CD4-positive, alpha-beta T cell treated with Interleukin-4 for 1 hour (primary cell): Measurements from ENCODE around the gene PLPPR4.
"Not testable (repeated sequence)": the region's sequence is repeated elsewhere in the genome, so short reads cannot be mapped to it uniquely, and the experiment has no call there.

Experiments used
- DNase-seq, 2 donors: peaks; one replicate each; pipeline ENCODE4 v3.0.0-alpha.2; 2020 to 2022

The PLPPR4 gene

DNA sequence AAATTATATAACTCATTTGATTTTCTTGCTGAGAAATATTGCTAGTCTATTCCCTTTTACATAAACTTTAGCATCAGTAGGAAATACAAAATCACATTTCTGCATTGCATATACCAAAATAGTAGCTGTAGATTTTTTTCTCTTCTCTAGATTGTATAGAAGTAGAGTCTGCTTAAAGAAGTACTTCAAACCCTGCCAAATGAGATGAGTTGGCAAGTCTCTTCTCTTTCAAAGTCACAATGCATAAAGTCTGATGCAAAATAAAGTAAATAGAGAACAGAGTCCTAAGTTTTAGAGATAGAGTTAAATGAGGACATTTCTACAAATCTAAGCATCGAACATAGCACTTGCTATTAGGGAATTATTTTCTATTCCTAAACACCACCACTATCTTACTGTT is 6.4 kb downstream of the PLPPR4 start:
- no peak for DNase-seq

- no peak for DNase-seq
These were observed 7.0 kb downstream of the PLPPR4 start for GRCh38 chr1:99271249-99271648.

GRCh38 chr1:99277066-99277465 is 12.8 kb downstream of the PLPPR4 start:
- DNase-seq, result no peak

DNA sequence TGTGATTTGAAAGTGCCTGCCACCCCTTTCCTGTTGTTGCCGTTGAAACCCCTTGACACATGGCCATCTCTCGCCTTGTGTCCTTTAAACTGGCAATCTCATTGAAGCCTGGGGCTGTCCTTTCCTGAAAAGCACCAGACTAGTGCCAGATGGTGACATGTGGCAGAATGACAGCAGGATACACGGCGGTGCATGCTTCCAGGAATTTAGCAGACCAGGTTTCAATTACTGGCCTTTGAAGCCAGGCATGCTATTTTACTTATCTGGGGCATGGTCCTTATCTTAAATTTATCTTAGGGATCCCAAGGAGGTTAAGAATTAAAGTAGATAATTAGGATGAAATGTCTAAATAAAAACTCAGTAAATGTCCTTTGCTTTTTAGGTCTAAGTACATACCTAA is 15.2 kb downstream of the PLPPR4 start:
- DNase-seq, result no peak

- DNase-seq, result no peak
These were observed 16.8 kb downstream of the PLPPR4 start for GRCh38 chr1:99281105-99281504.

DNA sequence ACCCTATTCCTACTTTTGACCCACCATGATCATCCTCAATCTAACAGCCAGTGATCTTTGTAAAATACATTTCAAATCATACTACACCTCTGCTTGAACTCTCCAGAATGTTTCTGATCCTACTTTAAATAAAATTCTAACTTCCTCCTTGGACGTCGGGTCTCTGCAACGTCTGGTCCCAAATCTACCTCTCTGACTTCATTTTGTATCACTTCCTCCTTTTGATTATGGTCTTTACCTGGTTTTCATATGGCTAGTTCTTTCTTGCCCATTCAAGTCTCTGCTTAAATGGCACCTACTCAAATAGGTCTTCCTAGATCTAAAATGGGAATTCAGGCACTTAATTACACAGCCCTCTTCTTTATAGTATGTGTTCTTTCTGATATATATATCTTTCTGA is 18.2 kb downstream of the PLPPR4 start:
- no peak for DNase-seq

DNA sequence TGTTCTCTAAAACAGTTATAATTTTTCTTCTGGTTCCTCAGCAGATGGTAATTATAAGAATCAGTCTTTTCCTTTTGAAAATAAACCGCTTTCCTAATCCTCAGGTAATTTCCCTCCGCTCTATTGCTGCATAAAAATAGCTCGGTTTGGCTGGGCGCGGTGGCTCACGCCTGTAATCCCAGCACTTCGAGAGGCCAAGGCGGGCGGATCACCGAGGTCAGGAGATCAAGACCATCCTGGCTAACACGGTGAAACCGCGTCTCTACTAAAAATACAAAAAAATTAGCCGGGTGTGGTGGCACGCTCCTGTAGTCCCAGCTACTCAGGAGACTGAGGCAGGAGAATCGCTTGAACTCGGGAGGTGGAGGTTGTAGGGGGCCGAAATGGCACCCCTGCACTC is 19.2 kb downstream of the PLPPR4 start:
- DNase-seq, result not testable (repeated sequence)

DNA sequence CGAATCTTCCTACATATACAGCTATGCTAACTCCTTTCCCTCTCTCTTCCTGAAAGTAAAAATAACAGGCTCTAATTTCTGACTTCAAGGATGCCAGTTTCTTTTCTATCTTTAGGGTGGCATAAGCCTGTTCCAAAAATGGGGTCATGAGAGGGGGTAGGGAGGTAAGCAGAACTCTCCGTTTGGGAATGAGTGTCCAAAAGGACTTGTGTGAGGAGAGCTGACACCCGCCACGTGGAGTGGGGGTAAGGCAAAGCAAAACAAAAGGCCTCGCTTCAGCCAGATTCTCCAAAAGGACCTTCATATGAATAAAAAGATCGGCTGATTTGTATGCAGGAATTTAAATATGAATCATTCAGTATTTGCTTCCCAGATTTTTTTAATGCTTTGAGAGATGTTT is 28.6 kb downstream of the PLPPR4 start:
- DNase-seq, result no peak

- DNase-seq, result no peak
These were observed 33.6 kb downstream of the PLPPR4 start for GRCh38 chr1:99297923-99298322.

DNA sequence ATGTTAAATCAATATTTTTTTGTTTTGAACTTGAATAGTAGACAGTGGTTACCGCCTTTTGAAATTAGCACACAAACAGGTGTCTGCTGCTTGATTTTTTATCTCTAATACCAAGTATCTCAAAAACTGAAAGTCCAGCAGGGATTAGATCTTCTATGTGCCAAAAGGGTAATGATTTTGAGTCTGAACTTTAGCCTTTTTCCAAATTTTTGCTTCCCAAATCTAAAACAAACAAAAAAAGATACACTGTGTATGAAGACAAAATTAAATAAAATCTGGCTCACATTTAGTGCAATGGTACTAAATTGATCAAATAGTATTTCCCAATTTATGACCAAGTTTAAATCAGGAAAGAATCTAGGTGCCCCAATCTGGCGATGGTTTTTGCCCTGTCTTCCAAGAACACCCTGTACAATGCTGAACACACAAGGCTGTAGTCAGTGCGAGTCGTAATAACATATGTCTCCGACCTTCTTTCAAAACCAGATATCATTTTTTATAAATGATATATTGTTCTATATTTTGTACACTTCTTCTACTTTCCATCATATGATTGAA is 40.5 kb downstream of the PLPPR4 start:
- no peak for DNase-seq

- DNase-seq, result no peak
These were observed 41.3 kb downstream of the PLPPR4 start for GRCh38 chr1:99305626-99306025.

DNA sequence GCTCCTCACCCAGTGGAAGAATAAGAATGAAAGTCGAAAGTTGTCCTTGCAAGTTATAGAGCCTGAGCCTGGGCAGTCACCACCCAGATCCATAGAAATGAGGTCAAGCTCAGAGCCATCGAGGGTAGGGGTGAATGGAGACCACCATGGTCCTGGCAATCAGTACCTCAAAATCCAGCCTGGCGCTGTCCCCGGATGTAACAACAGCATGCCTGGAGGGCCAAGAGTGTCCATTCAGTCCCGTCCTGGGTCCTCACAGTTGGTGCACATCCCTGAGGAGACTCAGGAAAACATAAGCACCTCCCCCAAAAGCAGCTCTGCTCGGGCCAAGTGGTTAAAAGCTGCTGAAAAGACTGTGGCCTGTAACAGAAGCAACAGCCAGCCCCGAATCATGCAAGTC is 41.8 kb downstream of the PLPPR4 start:
- no peak for DNase-seq

DNA sequence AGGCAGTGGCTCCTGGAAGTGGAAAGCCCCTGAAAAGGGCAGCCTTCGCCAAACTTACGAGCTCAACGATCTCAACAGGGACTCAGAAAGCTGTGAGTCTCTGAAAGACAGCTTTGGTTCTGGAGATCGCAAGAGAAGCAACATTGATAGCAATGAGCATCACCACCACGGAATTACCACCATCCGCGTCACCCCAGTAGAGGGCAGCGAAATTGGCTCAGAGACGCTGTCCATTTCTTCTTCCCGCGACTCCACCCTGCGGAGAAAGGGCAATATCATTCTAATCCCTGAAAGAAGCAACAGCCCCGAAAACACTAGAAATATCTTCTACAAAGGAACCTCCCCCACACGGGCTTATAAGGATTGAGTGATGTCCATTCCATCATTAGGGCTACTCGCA is 42.4 kb downstream of the PLPPR4 start:
- no peak for DNase-seq

DNA sequence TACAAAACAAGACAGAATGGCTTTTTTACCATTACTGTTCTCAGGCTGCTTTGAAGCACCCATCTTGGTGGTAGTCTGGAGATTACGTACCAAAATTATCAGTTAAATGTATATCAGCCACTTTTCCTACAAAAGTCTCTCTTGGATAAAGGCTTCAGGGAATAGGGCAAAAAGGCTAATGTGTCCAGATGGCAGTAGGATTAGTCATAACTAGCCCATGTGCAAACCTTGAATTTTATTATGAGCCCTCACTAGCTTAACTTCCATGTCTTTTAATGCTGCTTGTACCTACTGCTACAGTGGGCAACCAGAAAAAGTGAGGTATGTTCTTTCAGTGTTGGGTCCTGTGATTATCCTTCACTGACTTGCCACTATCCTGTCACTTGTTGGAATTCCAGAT is 51.0 kb downstream of the PLPPR4 start:
- no peak for DNase-seq

DNA sequence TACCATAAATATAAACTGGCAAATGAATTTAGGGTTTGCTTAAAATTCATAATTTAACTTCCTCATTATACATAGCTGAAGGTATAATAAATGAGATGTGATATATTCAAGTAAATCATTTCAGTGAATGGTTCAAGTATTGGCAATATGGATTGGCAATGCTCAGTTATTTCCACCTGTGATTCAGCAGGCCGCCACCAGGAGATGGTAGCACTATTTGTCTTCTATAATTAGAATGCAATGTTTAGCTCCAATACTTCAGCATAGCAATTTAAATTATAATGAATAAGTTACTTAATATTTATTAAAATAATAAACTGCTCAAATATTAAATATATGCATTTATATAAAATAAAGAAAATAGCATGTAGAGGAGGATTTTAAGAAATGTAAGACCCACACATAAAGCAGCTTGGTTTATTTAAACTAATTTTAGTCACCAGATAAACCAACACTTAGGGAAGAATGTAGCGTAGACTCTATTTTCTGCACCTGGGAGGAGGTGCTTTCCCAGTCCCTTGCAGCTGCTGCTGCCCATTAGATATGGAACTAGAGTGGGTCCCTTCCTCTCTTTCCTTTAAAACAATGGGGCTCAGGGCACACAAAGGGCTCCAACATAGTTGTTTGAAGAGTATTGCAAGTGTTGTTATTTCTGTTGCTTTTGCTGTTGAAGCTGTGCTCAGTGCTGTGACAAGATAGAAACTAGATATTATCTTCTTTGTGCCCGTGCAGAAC is 62.1 kb downstream of the PLPPR4 start:
- DNase-seq, result no peak

- no peak for DNase-seq
These were observed 63.1 kb downstream of the PLPPR4 start for GRCh38 chr1:99327357-99327756.

- DNase-seq, result no peak
These were observed 63.9 kb downstream of the PLPPR4 start for GRCh38 chr1:99328171-99328570.

- DNase-seq, result no peak
These were observed 66.8 kb downstream of the PLPPR4 start for GRCh38 chr1:99331083-99331482.

DNA sequence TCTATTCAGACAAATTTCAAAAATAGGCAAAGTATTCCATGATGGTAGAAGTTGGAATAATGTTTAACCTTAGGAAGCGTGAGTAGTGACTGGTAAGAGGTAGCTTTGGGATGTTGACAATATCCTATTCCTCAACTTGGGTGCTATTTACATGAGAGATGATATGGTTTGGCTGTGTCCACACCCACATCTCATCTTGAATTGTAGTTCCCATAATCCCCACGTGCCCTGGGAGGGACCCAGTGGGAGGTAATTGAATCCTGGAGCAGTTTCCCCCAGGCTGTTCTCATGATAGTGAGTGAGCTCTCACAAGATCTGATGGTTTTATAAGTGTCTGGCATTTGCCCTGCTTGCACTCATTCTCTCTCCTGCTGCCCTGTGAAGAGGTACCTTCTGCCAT is 67.3 kb downstream of the PLPPR4 start:
- no peak for DNase-seq

DNA sequence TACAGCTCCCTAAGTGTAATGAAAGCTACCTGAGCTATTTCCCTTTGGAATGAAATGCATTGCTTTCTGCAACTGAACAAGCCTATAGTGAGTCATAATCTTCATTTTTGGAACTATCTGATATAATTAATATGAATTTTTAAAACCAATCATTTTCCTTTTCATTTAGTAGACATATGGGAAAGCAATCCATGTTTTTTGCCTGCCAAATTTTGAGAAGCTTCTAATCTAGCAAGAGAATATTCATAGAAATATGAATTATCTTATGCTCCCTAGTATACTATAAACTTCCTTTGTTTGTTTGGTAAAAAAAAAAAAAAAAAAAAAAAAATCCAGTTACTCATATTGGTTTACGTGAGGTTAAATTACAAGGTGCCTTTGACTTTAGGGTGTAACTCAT is 68.3 kb downstream of the PLPPR4 start:
- DNase-seq, result no peak

- DNase-seq, result no peak
These were observed 70.7 kb downstream of the PLPPR4 start for GRCh38 chr1:99334991-99335390.

GRCh38 chr1:99347041-99347684 is 82.9 kb downstream of the PLPPR4 start:
- DNase-seq, result no peak

DNA sequence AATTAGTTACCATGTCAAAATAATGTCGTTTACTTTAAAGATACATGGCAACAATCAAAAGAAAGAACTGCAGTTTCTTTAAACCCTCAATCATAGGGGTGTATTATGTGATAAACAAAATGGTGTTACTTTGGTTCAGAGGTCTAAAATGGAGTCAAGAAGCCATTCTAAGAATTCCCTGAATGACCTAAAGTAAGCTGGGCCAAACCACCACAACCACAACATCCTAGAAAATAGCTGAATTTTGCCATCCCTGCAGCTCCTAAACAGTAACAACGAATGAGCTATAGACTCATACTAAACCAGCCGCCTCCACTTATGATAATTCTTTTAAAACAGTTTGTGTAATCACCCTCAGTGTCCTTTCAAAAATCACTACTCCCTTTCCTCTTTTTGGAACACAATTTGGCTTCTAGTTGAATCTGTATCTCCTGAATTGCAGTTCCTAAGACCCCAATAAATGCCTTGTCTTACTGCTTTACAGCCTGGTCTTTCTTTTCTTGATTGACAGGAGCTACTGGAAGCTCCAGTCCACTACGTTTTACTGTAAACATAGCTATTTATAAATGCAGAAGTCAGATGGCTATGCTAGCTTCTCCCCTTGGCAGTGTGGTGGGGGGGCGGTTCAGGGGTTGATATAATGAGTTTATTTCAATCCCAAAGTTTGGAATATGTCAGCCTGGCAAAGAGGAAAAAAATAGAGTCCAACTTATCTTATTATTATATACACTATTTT is 84.3 kb downstream of the PLPPR4 start:
- DNase-seq, result no peak

- DNase-seq, result no peak
These were observed 88.5 kb downstream of the PLPPR4 start for GRCh38 chr1:99352821-99353220.
